ENCODE data around the gene AKR1C3.
"Not testable (repeated sequence)": the region's sequence is repeated elsewhere in the genome, so short reads cannot be mapped to it uniquely, and the experiment has no call there.

Gene AKR1C3

DNA sequence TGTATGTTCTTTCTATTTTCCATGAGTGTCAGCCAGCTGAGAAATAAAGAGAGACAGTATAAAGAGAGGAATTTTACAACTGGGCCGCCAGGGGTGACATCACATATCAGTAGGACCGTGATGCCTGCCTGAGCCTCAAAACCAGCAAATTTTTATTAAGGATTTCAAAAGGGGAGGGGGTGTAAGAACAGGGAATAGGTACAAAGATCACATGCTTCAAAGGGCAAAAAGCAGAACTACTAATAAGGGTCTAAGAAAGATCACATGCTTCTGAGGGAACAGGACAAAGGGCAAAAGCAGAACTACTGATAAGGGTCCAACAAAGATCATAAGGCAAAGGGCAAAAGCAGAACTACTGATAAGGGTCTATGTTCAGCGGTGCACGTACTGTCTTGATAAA lies 43.5 kb downstream of the AKR1C3 start:
- not testable (repeated sequence) for H3K9ac ChIP-seq (ENCODE audit: low read length in 2 of 2); H3K27me3 ChIP-seq (ENCODE audit: control insufficient read depth in 1 of 2, insufficient read depth in 2 of 2, low read length in 2 of 2); H3K9me3 ChIP-seq (ENCODE audit: control insufficient read depth in 2 of 2, low read length in 2 of 2); H3K4me1 ChIP-seq (ENCODE audit: control insufficient read depth, insufficient read depth, low read length); H3K36me3 ChIP-seq (ENCODE audit: control insufficient read depth in 2 of 2, insufficient read depth in 2 of 2, low read length in 2 of 2); H3K4me3 ChIP-seq (ENCODE audit: low read length in 2 of 2); H3K27ac ChIP-seq (ENCODE audit: low read length)

DNA sequence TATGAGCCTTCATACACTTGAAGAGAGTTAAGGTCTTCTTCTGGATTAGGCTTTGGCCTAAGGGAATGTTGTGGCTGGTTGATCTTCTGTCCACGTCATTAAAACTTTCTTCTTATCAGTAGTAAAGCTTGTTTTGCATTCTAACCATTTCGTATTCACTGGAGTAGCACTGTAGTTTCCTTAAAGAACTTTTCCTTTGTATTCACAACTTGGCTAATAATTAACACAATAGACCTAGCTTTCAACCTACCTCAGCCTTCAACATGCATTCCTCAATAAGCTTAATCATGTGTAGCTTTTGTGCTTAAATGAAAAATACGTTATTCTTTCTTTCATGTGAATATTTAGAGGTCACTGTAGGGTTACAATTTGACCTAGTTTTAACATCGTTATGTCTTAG lies 48.0 kb downstream of the AKR1C3 start:
- H3K4me1 ChIP-seq (ENCODE audit: control insufficient read depth, insufficient read depth, low read length): no peaks in the 10 kb centered on the region
- no peak overlapping the region for H3K27ac ChIP-seq (ENCODE audit: low read length)
- H3K4me3 ChIP-seq (ENCODE audit: low read length in 2 of 2): no peak overlapping the region

GRCh38 chr10:5143137-5143536 lies 48.9 kb downstream of the AKR1C3 start:
- Histone ChIP-seq H3K27ac (ENCODE audit: low read length) (no peak overlapping the region), H3K4me3 (ENCODE audit: low read length in 2 of 2) (no peak overlapping the region), H3K27me3 (ENCODE audit: control insufficient read depth in 1 of 2, insufficient read depth in 2 of 2, low read length in 2 of 2) (no peaks in the 10 kb centered on the region), H3K9me3 (ENCODE audit: control insufficient read depth in 2 of 2, low read length in 2 of 2) (no peaks in the 10 kb centered on the region), H3K9ac (ENCODE audit: low read length in 2 of 2) (no peak overlapping the region), H3K4me1 (ENCODE audit: control insufficient read depth, insufficient read depth, low read length) (no peaks in the 10 kb centered on the region), H3K36me3 (ENCODE audit: control insufficient read depth in 2 of 2, insufficient read depth in 2 of 2, low read length in 2 of 2) (no peaks in the 10 kb centered on the region)

More for the DNA sequence above, 48.0 kb downstream of the AKR1C3 start:
- Histone ChIP-seq H3K9ac (ENCODE audit: low read length in 2 of 2) (no peak overlapping the region), H3K9me3 (ENCODE audit: control insufficient read depth in 2 of 2, low read length in 2 of 2) (no peaks in the 10 kb centered on the region), H3K36me3 (ENCODE audit: control insufficient read depth in 2 of 2, insufficient read depth in 2 of 2, low read length in 2 of 2) (no peaks in the 10 kb centered on the region), H3K27me3 (ENCODE audit: control insufficient read depth in 1 of 2, insufficient read depth in 2 of 2, low read length in 2 of 2) (no peaks in the 10 kb centered on the region)

DNA sequence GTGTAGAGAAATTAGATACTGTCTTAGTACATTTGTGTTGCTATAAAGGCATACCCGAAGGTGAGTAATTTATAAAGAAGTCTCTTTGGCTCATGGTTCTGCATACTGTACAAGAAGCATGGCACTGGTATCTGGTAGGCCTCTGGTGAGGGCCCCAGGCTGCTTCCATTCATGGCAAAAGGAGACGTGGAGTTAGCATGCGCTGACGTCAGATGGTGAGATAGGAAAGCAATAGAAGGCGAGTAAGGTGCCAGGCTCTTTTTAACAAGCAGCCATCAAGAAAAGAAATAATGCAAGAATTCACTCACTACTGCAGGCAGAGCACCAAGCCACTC lies 52.7 kb downstream of the AKR1C3 start:
- Histone ChIP-seq H3K9ac (ENCODE audit: low read length in 2 of 2) (no peak overlapping the region), H3K9me3 (ENCODE audit: control insufficient read depth in 2 of 2, low read length in 2 of 2) (no peaks in the 10 kb centered on the region), H3K27me3 (ENCODE audit: control insufficient read depth in 1 of 2, insufficient read depth in 2 of 2, low read length in 2 of 2) (no peaks in the 10 kb centered on the region), H3K4me3 (ENCODE audit: low read length in 2 of 2) (no peak overlapping the region), H3K27ac (ENCODE audit: low read length) (no peak overlapping the region), H3K4me1 (ENCODE audit: control insufficient read depth, insufficient read depth, low read length) (no peaks in the 10 kb centered on the region), H3K36me3 (ENCODE audit: control insufficient read depth in 2 of 2, insufficient read depth in 2 of 2, low read length in 2 of 2) (no peaks in the 10 kb centered on the region)

GRCh38 chr10:5147255-5147980 lies 53.2 kb downstream of the AKR1C3 start:
- Histone ChIP-seq H3K4me1 (ENCODE audit: control insufficient read depth, insufficient read depth, low read length) (no peaks in the 10 kb centered on the region), H3K27me3 (ENCODE audit: control insufficient read depth in 1 of 2, insufficient read depth in 2 of 2, low read length in 2 of 2) (no peaks in the 10 kb centered on the region), H3K4me3 (ENCODE audit: low read length in 2 of 2) (no peak overlapping the region), H3K9me3 (ENCODE audit: control insufficient read depth in 2 of 2, low read length in 2 of 2) (no peaks in the 10 kb centered on the region), H3K36me3 (ENCODE audit: control insufficient read depth in 2 of 2, insufficient read depth in 2 of 2, low read length in 2 of 2) (no peaks in the 10 kb centered on the region), H3K9ac (ENCODE audit: low read length in 2 of 2) (no peak overlapping the region), H3K27ac (ENCODE audit: low read length) (no peak overlapping the region)

DNA sequence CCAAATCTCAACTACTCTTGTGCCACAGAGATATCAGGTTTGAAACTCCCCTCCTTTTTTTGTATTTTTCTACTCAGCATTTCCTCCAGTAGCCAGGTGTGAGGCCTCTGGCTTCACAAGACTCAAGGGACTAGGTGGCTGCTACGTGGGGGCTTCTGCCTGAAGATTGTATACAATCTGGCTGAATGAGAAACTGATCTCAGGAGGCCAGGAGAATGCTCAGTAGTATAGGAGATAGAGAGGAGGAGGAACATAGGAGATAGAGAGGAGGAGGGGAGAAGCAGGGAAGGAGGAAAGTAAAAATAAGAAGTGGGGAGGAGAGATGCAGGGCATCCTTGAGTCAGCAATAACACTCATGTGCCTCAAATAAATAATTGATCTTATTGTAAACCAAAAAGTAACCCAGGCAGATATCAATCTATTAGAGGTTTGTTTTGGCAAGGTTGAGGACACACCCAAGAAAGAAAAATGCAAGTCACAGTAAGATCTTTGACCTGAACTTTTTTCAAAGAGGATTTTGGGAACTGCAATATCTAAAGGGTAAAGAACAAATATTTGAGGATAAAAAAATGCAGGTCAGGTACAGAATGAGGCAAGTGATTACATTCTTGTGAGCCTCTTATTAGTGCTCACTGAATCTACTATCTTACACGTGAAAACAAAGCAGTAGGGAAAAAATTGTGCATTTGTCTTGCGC lies 53.9 kb downstream of the AKR1C3 start:
- Histone ChIP-seq H3K4me1 (ENCODE audit: control insufficient read depth, insufficient read depth, low read length) (no peaks in the 10 kb centered on the region), H3K9ac (ENCODE audit: low read length in 2 of 2) (no peak overlapping the region), H3K27me3 (ENCODE audit: control insufficient read depth in 1 of 2, insufficient read depth in 2 of 2, low read length in 2 of 2) (no peaks in the 10 kb centered on the region), H3K9me3 (ENCODE audit: control insufficient read depth in 2 of 2, low read length in 2 of 2) (no peaks in the 10 kb centered on the region), H3K27ac (ENCODE audit: low read length) (no peak overlapping the region), H3K4me3 (ENCODE audit: low read length in 2 of 2) (no peak overlapping the region), H3K36me3 (ENCODE audit: control insufficient read depth in 2 of 2, insufficient read depth in 2 of 2, low read length in 2 of 2) (no peaks in the 10 kb centered on the region)

- no peaks in the 10 kb centered on the region for H3K27me3 ChIP-seq (ENCODE audit: control insufficient read depth in 1 of 2, insufficient read depth in 2 of 2, low read length in 2 of 2)
- no peak overlapping the region for H3K27ac ChIP-seq (ENCODE audit: low read length)
- H3K4me1 ChIP-seq (ENCODE audit: control insufficient read depth, insufficient read depth, low read length): no peaks in the 10 kb centered on the region
- no peak overlapping the region for H3K4me3 ChIP-seq (ENCODE audit: low read length in 2 of 2)
- H3K9me3 ChIP-seq (ENCODE audit: control insufficient read depth in 2 of 2, low read length in 2 of 2): no peaks in the 10 kb centered on the region
- H3K9ac ChIP-seq (ENCODE audit: low read length in 2 of 2): no peak overlapping the region
- no peaks in the 10 kb centered on the region for H3K36me3 ChIP-seq (ENCODE audit: control insufficient read depth in 2 of 2, insufficient read depth in 2 of 2, low read length in 2 of 2)
These were observed 54.4 kb downstream of the AKR1C3 start for GRCh38 chr10:5148678-5149032.

DNA sequence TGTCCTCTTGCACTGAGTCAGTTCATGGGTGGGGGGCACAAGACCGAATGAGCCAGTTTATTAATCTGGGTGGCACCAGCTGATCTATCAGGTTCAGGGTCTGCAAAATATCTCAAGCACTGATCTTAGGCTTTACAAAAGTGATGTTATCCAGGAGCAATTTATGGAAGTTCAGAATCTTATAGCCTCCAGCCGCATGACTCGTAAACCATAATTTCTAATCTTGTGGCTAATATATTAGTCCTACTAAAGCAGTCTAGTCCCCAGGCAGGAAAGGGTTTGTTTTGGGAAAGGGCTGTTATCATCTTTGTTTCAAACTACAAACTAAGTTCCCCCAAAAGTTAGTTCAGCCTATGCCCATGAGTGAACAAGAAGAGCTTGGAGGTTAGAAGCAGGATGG lies 56.9 kb downstream of the AKR1C3 start:
- Histone ChIP-seq H3K27me3 (ENCODE audit: control insufficient read depth in 1 of 2, insufficient read depth in 2 of 2, low read length in 2 of 2) (no peaks in the 10 kb centered on the region), H3K36me3 (ENCODE audit: control insufficient read depth in 2 of 2, insufficient read depth in 2 of 2, low read length in 2 of 2) (no peaks in the 10 kb centered on the region), H3K27ac (ENCODE audit: low read length) (no peak overlapping the region), H3K9ac (ENCODE audit: low read length in 2 of 2) (no peak overlapping the region), H3K4me1 (ENCODE audit: control insufficient read depth, insufficient read depth, low read length) (no peaks in the 10 kb centered on the region), H3K4me3 (ENCODE audit: low read length in 2 of 2) (no peak overlapping the region), H3K9me3 (ENCODE audit: control insufficient read depth in 2 of 2, low read length in 2 of 2) (no peaks in the 10 kb centered on the region)

DNA sequence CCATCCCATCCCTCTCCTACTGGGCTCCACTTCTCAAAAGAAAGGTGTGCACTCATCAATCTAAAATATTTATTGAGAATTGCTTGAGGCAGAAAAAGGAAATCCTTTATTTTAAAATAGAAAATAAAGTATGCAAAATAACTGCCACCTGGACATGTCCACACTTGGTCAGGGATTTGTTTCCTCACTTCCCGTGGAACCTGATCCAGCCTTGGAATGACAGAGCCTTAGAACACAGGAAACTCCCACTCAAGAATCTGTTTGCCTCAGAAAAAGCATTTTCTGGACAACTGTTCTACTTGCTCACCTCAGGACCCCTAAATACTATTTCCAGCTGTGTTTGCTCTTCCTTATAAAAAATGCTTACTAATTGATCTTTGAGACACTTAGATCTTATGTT lies 61.7 kb downstream of the AKR1C3 start:
- Histone ChIP-seq H3K27me3 (ENCODE audit: control insufficient read depth in 1 of 2, insufficient read depth in 2 of 2, low read length in 2 of 2) (no peaks in the 10 kb centered on the region), H3K9ac (ENCODE audit: low read length in 2 of 2) (no peak overlapping the region), H3K36me3 (ENCODE audit: control insufficient read depth in 2 of 2, insufficient read depth in 2 of 2, low read length in 2 of 2) (no peaks in the 10 kb centered on the region), H3K4me3 (ENCODE audit: low read length in 2 of 2) (no peak overlapping the region), H3K27ac (ENCODE audit: low read length) (no peak overlapping the region), H3K9me3 (ENCODE audit: control insufficient read depth in 2 of 2, low read length in 2 of 2) (no peaks in the 10 kb centered on the region), H3K4me1 (ENCODE audit: control insufficient read depth, insufficient read depth, low read length) (no peaks in the 10 kb centered on the region)
